Measurements from ENCODE around the gene ETFB.

The ETFB gene
- long read RNA-seq, transcript ETFB-201 (6 exons, 900 nt): major isoform, 64 of 68 reads
- long read RNA-seq, partial matches to known transcripts: 2 of 68 reads
- long read RNA-seq, other reads (novel, unspliced or antisense): 1 of 68 reads

DNA sequence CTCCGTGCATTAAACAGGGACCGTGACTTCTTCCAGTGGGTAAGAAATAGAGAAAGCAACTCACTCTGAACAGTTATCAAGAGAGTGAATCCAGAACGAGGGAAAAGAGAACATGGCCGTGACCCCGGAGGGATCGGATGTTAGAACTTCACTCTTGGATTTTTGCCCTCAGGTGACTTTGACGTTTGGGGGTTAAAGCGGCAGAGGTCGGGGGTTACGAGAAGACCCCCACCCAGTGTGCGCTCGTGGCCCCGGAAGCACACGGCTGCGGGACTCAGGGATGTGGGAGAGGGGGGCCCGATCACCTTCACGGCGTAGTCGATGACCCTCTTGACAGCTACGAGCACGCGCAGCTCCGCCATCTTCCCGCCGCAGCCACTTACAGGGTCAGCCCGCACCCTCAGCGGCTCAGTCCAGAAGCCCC lies at the start of gene ETFB:
Gene ETFB (minus strand): TSS at position 424 of the 424 bp plus-strand sequence. CDS start 62 bp downstream, at position 362.
- DNase-seq (ENCODE audit: low read depth in 1 of 2, low spot score in 1 of 2): no peak

GRCh38 chr19:51415187-51415586 lies 49.0 kb upstream of the ETFB start:
- Histone ChIP-seq H3K27me3 (ENCODE audit: insufficient read depth, poor library complexity, severe bottlenecking) (no peaks in the 10 kb centered on the region), H3K4me3 (replicated peaks; ENCODE audit: insufficient read depth, low read length) (no peak overlapping the region), H3K27ac (replicated peaks) (no peak overlapping the region)
- DNase-seq (ENCODE audit: low read depth in 1 of 2, low spot score in 1 of 2): no peak
- TF ChIP-seq SPI1 (IDR thresholded peaks at IDR 0.05; ENCODE audit: borderline replicate concordance, low read depth) (no peak), POLR2AphosphoS5 (IDR thresholded peaks at IDR 0.05; ENCODE audit: low read depth) (no peak), GABPA (IDR thresholded peaks at IDR 0.05; ENCODE audit: low read depth) (no peak), CTCF (IDR thresholded peaks at IDR 0.05; ENCODE audit: insufficient read depth, low read length) (no peak)
- TF ChIP-seq, protein P1, sequence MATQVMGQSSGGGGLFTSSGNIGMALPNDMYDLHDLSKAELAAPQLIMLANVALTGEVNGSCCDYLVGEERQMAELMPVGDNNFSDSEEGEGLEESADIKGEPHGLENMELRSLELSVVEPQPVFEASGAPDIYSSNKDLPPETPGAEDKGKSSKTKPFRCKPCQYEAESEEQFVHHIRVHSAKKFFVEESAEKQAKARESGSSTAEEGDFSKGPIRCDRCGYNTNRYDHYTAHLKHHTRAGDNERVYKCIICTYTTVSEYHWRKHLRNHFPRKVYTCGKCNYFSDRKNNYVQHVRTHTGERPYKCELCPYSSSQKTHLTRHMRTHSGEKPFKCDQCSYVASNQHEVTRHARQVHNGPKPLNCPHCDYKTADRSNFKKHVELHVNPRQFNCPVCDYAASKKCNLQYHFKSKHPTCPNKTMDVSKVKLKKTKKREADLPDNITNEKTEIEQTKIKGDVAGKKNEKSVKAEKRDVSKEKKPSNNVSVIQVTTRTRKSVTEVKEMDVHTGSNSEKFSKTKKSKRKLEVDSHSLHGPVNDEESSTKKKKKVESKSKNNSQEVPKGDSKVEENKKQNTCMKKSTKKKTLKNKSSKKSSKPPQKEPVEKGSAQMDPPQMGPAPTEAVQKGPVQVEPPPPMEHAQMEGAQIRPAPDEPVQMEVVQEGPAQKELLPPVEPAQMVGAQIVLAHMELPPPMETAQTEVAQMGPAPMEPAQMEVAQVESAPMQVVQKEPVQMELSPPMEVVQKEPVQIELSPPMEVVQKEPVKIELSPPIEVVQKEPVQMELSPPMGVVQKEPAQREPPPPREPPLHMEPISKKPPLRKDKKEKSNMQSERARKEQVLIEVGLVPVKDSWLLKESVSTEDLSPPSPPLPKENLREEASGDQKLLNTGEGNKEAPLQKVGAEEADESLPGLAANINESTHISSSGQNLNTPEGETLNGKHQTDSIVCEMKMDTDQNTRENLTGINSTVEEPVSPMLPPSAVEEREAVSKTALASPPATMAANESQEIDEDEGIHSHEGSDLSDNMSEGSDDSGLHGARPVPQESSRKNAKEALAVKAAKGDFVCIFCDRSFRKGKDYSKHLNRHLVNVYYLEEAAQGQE (IDR thresholded peaks at IDR 0.05; ENCODE audit: insufficient replicate concordance, low read depth): no peak

More for the DNA sequence above, at the start of gene ETFB:
- H3K4me3 ChIP-seq (replicated peaks; ENCODE audit: insufficient read depth, low read length): peak within 1 kb of the TSS; percentile 67
- peak within 1 kb of the TSS; percentile 92 for H3K27ac ChIP-seq (replicated peaks)
- TF ChIP-seq CTCF (IDR thresholded peaks at IDR 0.05; ENCODE audit: insufficient read depth, low read length) (no peak), POLR2AphosphoS5 (IDR thresholded peaks at IDR 0.05; ENCODE audit: low read depth) (peak; percentile 52; the same call in 1 of the 2 replicates)
- no peaks in the 10 kb centered on the region for H3K27me3 ChIP-seq (ENCODE audit: insufficient read depth, poor library complexity, severe bottlenecking)

DNA sequence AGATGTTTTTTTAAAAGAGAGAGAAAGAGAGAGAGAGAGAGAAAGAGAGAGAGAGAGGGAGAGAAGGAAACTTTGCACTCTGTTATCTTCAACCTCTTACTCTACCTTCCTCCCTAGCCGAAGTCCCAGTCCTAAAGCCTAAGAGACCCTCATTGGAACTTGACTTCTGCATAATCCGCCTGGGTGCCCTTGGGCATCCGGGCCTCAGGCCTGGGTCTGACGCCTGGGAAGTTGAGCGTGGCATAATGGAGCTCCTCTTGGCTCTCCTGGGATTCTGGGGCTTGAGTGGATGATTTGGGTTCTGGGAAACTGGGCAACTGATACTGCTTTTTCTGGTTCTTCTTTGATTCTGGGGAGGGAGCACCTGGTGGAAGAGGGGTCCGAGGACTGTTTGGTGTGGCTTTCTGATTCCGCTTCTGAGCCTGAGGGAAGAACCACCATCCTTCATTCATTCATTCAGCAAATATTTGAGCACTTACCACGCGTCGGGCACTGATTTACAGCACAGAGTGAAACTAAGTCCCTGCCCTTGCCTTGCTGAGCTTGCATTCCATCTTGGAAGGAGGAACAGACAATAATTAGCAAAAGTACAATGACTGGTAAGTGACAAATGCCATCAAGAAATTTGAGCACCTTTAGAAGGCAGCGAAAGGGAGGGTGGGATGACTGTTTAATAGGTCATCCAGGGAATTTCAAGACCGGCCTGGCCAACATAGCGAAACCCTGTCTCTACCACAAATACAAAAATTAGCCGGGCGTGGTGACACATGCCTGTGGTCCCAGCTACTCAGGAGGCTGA lies 45.0 kb upstream of the ETFB start:
- no peak for TF ChIP-seq CTCF (IDR thresholded peaks at IDR 0.05; ENCODE audit: insufficient read depth, low read length)
- H3K27ac ChIP-seq (replicated peaks): no peak overlapping the region
- H3K27me3 ChIP-seq (ENCODE audit: insufficient read depth, poor library complexity, severe bottlenecking): no peaks in the 10 kb centered on the region
- no peak for DNase-seq (ENCODE audit: low read depth in 1 of 2, low spot score in 1 of 2)
- H3K4me3 ChIP-seq (replicated peaks; ENCODE audit: insufficient read depth, low read length): no peak overlapping the region

- Histone ChIP-seq H3K27me3 (ENCODE audit: insufficient read depth, poor library complexity, severe bottlenecking) (no peaks in the 10 kb centered on the region), H3K4me3 (replicated peaks; ENCODE audit: insufficient read depth, low read length) (no peak overlapping the region), H3K27ac (replicated peaks) (peak overlapping the region; percentile 75)
- TF ChIP-seq GABPA (IDR thresholded peaks at IDR 0.05; ENCODE audit: low read depth) (no peak), CTCF (IDR thresholded peaks at IDR 0.05; ENCODE audit: insufficient read depth, low read length) (peak; percentile 53), POLR2AphosphoS5 (IDR thresholded peaks at IDR 0.05; ENCODE audit: low read depth) (no peak; the same call in 1 of the 2 replicates), SPI1 (IDR thresholded peaks at IDR 0.05; ENCODE audit: borderline replicate concordance, low read depth) (peak; percentile 98)
- TF ChIP-seq, protein P1 (IDR thresholded peaks at IDR 0.05; ENCODE audit: insufficient replicate concordance, low read depth): no peak
- peak; percentile 66 to 90 for DNase-seq (ENCODE audit: low read depth in 1 of 2, low spot score in 1 of 2)
Measured at GRCh38 chr19:51407511-51408131, 41.4 kb upstream of the ETFB start.
